ENCODE measurements around the gene ZNF32. TPM values are rescaled to one million over a fixed set of nuclear protein-coding genes. Genes with fewer than 3 reads are reported as not detected.

Gene ZNF32
- total RNA-seq, 6 experiments from 2014 or later, result 10.9 to 20.4 (median 15.3) TPM

DNA sequence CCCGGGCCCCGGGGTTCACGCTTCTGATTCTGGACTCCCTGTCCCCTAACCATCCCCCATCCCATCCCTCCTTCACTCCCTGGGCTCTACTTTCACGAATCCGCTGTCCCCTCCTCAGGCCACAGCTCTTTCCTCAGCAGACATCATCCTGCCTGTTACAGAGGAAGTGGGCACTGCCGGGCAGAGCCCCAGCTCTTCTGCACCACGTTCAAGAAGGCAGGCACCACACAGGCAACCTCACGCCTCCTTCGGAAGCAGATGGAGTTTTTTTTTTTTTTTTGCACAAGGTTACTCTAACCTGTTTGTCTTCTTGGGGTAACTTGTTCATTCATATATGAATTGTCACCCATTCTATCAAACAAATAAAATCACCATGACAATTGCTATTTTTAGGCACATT lies 17.9 kb upstream of the ZNF32 start:
- ATAC-seq, result no peak
- TF ChIP-seq POLR2A (IDR thresholded peaks at IDR 0.05), result no peak
- TF ChIP-seq, protein P1, sequence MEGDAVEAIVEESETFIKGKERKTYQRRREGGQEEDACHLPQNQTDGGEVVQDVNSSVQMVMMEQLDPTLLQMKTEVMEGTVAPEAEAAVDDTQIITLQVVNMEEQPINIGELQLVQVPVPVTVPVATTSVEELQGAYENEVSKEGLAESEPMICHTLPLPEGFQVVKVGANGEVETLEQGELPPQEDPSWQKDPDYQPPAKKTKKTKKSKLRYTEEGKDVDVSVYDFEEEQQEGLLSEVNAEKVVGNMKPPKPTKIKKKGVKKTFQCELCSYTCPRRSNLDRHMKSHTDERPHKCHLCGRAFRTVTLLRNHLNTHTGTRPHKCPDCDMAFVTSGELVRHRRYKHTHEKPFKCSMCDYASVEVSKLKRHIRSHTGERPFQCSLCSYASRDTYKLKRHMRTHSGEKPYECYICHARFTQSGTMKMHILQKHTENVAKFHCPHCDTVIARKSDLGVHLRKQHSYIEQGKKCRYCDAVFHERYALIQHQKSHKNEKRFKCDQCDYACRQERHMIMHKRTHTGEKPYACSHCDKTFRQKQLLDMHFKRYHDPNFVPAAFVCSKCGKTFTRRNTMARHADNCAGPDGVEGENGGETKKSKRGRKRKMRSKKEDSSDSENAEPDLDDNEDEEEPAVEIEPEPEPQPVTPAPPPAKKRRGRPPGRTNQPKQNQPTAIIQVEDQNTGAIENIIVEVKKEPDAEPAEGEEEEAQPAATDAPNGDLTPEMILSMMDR (IDR thresholded peaks at IDR 0.05), result no peak
- H3K27me3 ChIP-seq, result no peaks in the 10 kb centered on the region
- DNase-seq, result no peak
- intact Hi-C loops (cut with DNase I), result loop anchor here in 1 of 2 donors (5.0 kb wide), 2 partner anchors 726 to 1191 kb away; no protein-coding TSS in a partner anchor
- no peak overlapping the region for H3K27ac ChIP-seq
- WGBS (ENCODE audit: insufficient coverage, low coverage, low lambda C conversion rate, missing lambda C conversion rate), result 49% methylated on average over 4 of the region's 9 CpGs
- no peak overlapping the region for H3K4me3 ChIP-seq
- H3K9me3 ChIP-seq, result no peaks in the 10 kb centered on the region
- H3K36me3 ChIP-seq, result no peaks in the 10 kb centered on the region
- no peaks in the 10 kb centered on the region for H3K4me1 ChIP-seq

DNA sequence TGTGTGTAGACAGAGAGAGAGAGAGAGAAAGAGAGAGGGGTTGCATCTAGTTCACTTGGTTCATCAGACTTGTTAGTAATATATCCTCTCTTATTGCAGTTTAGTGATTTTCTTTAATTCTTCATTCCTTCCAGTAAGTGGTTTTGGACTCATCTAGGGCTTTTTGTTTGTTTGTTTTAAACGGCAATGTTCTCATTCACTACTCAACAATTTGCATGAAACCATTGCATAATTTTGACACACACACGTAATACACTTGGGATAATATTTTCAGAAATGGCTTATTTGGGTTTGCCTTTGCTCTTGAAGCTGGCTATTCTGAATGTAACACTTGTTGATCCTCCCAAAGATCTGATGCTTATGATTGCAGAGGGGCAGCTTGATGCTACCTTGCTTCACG lies 16.4 kb upstream of the ZNF32 start:
- H3K27ac ChIP-seq, result no peak overlapping the region
- DNase-seq (no peak), ATAC-seq (no peak)
- H3K36me3 ChIP-seq, result no peaks in the 10 kb centered on the region
- intact Hi-C loops (cut with DNase I), result loop anchor here in 1 of 2 donors (5.0 kb wide), 2 partner anchors 727 to 1192 kb away; no protein-coding TSS in a partner anchor
- no peak overlapping the region for H3K4me3 ChIP-seq
- no peaks in the 10 kb centered on the region for H3K27me3 ChIP-seq
- H3K9me3 ChIP-seq, result no peaks in the 10 kb centered on the region
- WGBS (ENCODE audit: insufficient coverage, low coverage, low lambda C conversion rate, missing lambda C conversion rate), result 38% methylated on average over 3 of the region's 3 CpGs
- no peaks in the 10 kb centered on the region for H3K4me1 ChIP-seq
- no peak for TF ChIP-seq POLR2A (IDR thresholded peaks at IDR 0.05)
- TF ChIP-seq, protein P1 (IDR thresholded peaks at IDR 0.05), result no peak

GRCh38 chr10:43658227-43658626 lies 9.5 kb upstream of the ZNF32 start:
- 65% methylated on average over 5 of the region's 8 CpGs for WGBS (ENCODE audit: insufficient coverage, low coverage, low lambda C conversion rate, missing lambda C conversion rate)
- Histone ChIP-seq H3K9me3 (no peaks in the 10 kb centered on the region), H3K4me3 (no peak overlapping the region), H3K27ac (no peak overlapping the region), H3K36me3 (no peaks in the 10 kb centered on the region), H3K4me1 (no peaks in the 10 kb centered on the region), H3K27me3 (no peaks in the 10 kb centered on the region)
- DNase-seq, result no peak
- intact Hi-C loops (cut with DNase I), result no loop called here
- no peak for ATAC-seq
- TF ChIP-seq, protein P1 (IDR thresholded peaks at IDR 0.05), result no peak
- no peak for TF ChIP-seq POLR2A (IDR thresholded peaks at IDR 0.05)

GRCh38 chr10:43655311-43655710 lies 6.6 kb upstream of the ZNF32 start:
- TF ChIP-seq, protein P1 (IDR thresholded peaks at IDR 0.05), result no peak
- TF ChIP-seq POLR2A (IDR thresholded peaks at IDR 0.05), result no peak
- no peak for DNase-seq

DNA sequence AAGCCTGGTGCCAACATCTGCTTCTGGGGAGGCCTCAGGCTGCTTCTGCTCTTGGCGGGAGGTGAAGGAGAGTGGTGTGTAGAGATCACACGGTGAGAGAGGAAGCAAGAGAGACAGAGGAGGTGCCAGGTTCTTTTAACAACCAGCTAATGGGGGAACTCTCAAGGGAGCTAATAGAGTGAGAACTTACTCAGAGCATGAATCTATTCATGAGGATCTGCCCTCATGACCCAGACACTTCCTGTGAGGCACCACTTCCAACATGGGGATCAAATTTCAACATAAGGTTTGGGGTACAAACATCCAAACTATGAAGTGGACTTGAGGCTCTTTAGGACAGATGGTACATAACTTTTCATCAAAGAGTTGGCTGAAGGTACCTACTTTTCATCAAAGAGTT lies 5.1 kb upstream of the ZNF32 start:
- ATAC-seq, result no peak

More at GRCh38 chr10:43655311-43655710, 6.6 kb upstream of the ZNF32 start:
- no peak overlapping the region for H3K27ac ChIP-seq
- no peaks in the 10 kb centered on the region for H3K36me3 ChIP-seq
- no peaks in the 10 kb centered on the region for H3K27me3 ChIP-seq
- no peaks in the 10 kb centered on the region for H3K9me3 ChIP-seq
- no peaks in the 10 kb centered on the region for H3K4me1 ChIP-seq
- no peak for ATAC-seq
- no peak overlapping the region for H3K4me3 ChIP-seq
- intact Hi-C loops (cut with DNase I), result no loop called here
- 63% methylated on average over 3 of the region's 8 CpGs for WGBS (ENCODE audit: insufficient coverage, low coverage, low lambda C conversion rate, missing lambda C conversion rate)

More for the DNA sequence above, 5.1 kb upstream of the ZNF32 start:
- TF ChIP-seq, protein P1 (IDR thresholded peaks at IDR 0.05), result no peak
- TF ChIP-seq POLR2A (IDR thresholded peaks at IDR 0.05), result no peak
- H3K27me3 ChIP-seq, result no peaks in the 10 kb centered on the region
- no peak overlapping the region for H3K4me3 ChIP-seq
- no peaks in the 10 kb centered on the region for H3K9me3 ChIP-seq
- intact Hi-C loops (cut with DNase I), result no loop called here
- H3K27ac ChIP-seq, result no peak overlapping the region
- DNase-seq, result no peak
- 55% methylated on average over 2 of the region's 2 CpGs for WGBS (ENCODE audit: insufficient coverage, low coverage, low lambda C conversion rate, missing lambda C conversion rate)
- no peaks in the 10 kb centered on the region for H3K36me3 ChIP-seq
- H3K4me1 ChIP-seq, result no peaks in the 10 kb centered on the region
